ENCODE measurements around the gene GAD1. TPM values are rescaled to one million over a fixed set of nuclear protein-coding genes. Genes with fewer than 3 reads are reported as not detected.

The GAD1 gene
- total and polyA plus RNA-seq, 4 donors, result 17.2 to 80.7 (median 67.9) TPM

DNA sequence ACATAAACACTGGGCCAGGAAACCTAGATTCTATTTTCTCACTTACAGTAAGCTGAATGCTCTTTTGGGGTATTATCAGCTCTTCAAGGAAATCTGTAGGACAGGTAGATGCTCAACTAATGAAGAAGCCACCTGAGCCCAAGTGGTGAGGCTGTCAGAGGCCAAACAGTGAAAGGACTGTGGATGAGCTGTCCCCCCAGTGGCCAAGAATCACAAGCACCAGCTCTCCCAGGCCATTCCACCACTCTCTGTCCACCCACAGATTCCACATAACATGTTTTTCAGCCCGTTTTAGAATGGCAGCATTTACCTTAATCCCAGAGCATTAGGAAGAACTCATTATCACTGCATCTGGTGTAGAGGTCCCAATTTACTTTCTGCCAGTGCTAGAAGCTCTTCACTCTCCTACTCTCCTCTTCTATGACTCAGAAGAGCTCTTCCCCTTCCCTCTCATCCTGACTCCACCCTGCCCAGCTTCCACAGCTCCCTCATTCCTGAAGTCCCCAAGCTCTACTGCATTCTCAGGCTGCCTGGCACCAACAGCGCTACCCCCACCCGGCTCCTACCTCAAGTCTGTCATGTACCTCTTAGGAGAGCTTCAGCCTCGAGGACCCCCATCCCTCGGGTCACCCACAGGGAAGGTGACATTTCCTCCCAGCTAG lies 68.6 kb downstream of the GAD1 start:
- Histone ChIP-seq H3K9me3 (ENCODE audit: control insufficient read depth, insufficient read depth, low read length) (no peaks in the 10 kb centered on the region), H3K4me1 (ENCODE audit: control insufficient read depth, insufficient read depth, low read length) (no peaks in the 10 kb centered on the region), H3K4me3 (ENCODE audit: low read depth, low read length) (no peak overlapping the region), H3K27ac (ENCODE audit: low read depth, low read length) (no peak overlapping the region), H3K27me3 (ENCODE audit: control insufficient read depth, insufficient read depth, low read length) (no peaks in the 10 kb centered on the region), H3K36me3 (ENCODE audit: control insufficient read depth, insufficient read depth, low read length) (no peaks in the 10 kb centered on the region)
- 87% methylated on average over 5 of the region's 5 CpGs for WGBS (ENCODE audit: insufficient coverage)
- no peak for DNase-seq (ENCODE audit: low read depth in 4 of 6, low spot score in 6 of 6)

DNA sequence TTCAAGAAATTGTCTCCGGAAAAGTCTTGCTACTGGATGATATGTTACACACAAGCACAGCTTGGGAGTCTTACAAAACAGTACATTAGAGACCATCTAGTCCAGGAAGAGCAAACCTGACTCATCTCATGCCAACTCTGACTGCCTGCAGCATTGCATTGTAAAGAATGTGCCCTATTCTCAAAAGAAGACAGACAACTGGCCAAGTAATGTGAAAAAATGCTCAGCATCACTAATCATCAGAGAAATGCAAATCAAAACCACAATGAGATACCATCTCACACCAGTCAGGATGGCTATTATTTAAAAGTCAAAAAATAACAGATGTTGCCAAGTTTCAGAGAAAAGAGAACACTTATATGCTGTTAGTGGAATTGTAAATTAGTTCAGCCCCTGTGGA lies 69.7 kb downstream of the GAD1 start:
- Histone ChIP-seq H3K36me3 (ENCODE audit: control insufficient read depth, insufficient read depth, low read length) (no peaks in the 10 kb centered on the region), H3K4me1 (ENCODE audit: control insufficient read depth, insufficient read depth, low read length) (no peaks in the 10 kb centered on the region), H3K27me3 (ENCODE audit: control insufficient read depth, insufficient read depth, low read length) (no peaks in the 10 kb centered on the region), H3K9me3 (ENCODE audit: control insufficient read depth, insufficient read depth, low read length) (no peaks in the 10 kb centered on the region), H3K27ac (ENCODE audit: low read depth, low read length) (no peak overlapping the region), H3K4me3 (ENCODE audit: low read depth, low read length) (no peak overlapping the region)
- WGBS (ENCODE audit: insufficient coverage), result 33% methylated on average over 1 of the region's 1 CpG
- DNase-seq (ENCODE audit: low read depth in 4 of 6, low spot score in 6 of 6), result no peak

DNA sequence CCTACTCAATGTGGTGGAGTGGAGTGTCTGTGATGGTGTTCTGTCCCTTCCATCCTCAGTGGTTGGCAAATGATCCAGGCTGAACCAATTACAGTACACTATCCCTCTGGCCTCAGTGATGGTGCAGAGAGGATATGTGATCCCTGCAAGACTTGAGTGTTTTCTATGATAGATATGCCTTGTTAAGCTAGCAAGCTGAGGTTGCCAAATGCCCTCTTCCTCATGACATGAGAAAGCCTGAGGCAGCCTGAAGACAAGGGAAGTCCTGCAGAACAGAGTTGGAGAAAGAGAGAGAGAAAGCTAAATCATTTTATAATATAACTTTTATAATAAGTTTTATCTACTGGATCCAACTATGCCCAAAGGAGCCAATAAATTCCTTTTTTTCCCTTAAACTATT lies 70.8 kb downstream of the GAD1 start:
- DNase-seq (ENCODE audit: low read depth in 4 of 6, low spot score in 6 of 6), result no peak
- Histone ChIP-seq H3K9me3 (ENCODE audit: control insufficient read depth, insufficient read depth, low read length) (no peaks in the 10 kb centered on the region), H3K27ac (ENCODE audit: low read depth, low read length) (no peak overlapping the region), H3K4me1 (ENCODE audit: control insufficient read depth, insufficient read depth, low read length) (no peaks in the 10 kb centered on the region), H3K36me3 (ENCODE audit: control insufficient read depth, insufficient read depth, low read length) (no peaks in the 10 kb centered on the region), H3K27me3 (ENCODE audit: control insufficient read depth, insufficient read depth, low read length) (no peaks in the 10 kb centered on the region), H3K4me3 (ENCODE audit: low read depth, low read length) (no peak overlapping the region)

DNA sequence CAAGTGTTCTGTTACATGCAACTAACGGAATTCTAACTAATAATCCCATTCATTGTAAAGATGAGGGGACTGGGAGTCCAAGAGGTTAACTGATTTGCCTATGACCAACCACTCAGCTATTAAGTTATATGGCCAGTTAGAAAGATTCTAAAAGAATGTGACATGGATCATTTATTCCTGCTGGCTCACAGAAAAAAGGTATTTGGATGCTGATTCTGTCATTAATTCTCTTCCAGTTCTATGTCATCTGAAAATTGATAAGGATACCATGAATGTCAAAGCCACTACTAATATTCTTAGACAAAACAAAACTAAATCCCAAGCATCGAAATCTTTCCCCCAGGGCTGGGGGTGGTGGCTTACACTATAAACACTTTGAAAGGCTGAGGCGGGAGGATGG lies 71.2 kb downstream of the GAD1 start:
- Histone ChIP-seq H3K9me3 (ENCODE audit: control insufficient read depth, insufficient read depth, low read length) (no peaks in the 10 kb centered on the region), H3K4me3 (ENCODE audit: low read depth, low read length) (no peak overlapping the region), H3K27ac (ENCODE audit: low read depth, low read length) (no peak overlapping the region), H3K27me3 (ENCODE audit: control insufficient read depth, insufficient read depth, low read length) (no peaks in the 10 kb centered on the region), H3K36me3 (ENCODE audit: control insufficient read depth, insufficient read depth, low read length) (no peaks in the 10 kb centered on the region), H3K4me1 (ENCODE audit: control insufficient read depth, insufficient read depth, low read length) (no peaks in the 10 kb centered on the region)
- no CpG with 5 or more reads among the region's 3 CpGs for WGBS (ENCODE audit: insufficient coverage)
- DNase-seq (ENCODE audit: low read depth in 4 of 6, low spot score in 6 of 6), result no peak

DNA sequence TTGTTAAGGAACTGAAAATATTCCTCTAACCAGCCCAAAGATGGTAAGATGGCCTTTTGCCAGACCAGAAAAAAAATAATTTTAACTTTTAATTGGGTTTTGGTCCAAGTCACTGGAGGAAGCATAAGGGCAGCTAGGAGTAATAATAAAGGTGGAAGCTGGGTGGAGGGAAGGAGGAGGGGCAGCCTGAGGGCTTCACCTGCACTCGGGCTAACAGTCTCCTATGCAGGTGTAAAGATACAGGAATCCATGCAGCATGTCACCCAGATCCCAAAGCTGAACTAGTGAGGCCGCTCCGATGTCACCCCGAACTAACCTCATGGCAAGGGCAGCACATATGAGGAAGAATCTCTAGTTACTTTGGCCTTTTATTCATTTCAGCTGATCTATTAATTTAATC lies 75.2 kb downstream of the GAD1 start:
- Histone ChIP-seq H3K9me3 (ENCODE audit: control insufficient read depth, insufficient read depth, low read length) (no peaks in the 10 kb centered on the region), H3K27me3 (ENCODE audit: control insufficient read depth, insufficient read depth, low read length) (no peaks in the 10 kb centered on the region), H3K27ac (ENCODE audit: low read depth, low read length) (no peak overlapping the region), H3K4me3 (ENCODE audit: low read depth, low read length) (no peak overlapping the region), H3K4me1 (ENCODE audit: control insufficient read depth, insufficient read depth, low read length) (no peaks in the 10 kb centered on the region), H3K36me3 (ENCODE audit: control insufficient read depth, insufficient read depth, low read length) (no peaks in the 10 kb centered on the region)
- 40% methylated on average over 1 of the region's 4 CpGs for WGBS (ENCODE audit: insufficient coverage)
- no peak for DNase-seq (ENCODE audit: low read depth in 4 of 6, low spot score in 6 of 6)

DNA sequence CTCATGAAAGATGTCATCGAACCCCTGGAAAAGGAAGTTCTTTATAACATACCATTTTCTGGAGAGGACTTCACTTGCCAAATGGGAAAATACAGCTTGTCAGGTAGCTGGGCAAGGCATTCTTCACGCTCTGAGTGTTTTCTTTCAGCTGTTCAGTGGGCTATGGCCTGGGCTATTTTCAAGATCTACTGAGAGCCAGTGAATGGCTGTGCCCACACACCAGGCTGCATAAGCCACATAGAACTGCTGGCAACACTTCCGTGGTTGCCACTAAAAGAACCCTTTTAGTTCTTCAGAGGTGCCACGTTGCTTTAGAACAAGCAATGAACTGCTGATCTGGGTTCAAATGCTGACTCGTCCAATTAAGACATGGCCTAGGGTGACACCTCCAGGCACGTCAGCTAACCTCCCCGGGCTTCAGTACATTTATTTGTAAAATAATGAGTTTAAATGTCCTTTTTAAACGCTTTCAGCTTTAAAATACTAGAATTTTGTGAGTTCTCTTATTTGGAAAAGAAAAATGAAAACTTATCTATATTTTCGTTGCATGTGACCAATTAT lies 75.8 kb downstream of the GAD1 start:
- WGBS (ENCODE audit: insufficient coverage), result 34% methylated on average over 3 of the region's 9 CpGs
- Histone ChIP-seq H3K4me1 (ENCODE audit: control insufficient read depth, insufficient read depth, low read length) (no peaks in the 10 kb centered on the region), H3K36me3 (ENCODE audit: control insufficient read depth, insufficient read depth, low read length) (no peaks in the 10 kb centered on the region), H3K4me3 (ENCODE audit: low read depth, low read length) (no peak overlapping the region), H3K27me3 (ENCODE audit: control insufficient read depth, insufficient read depth, low read length) (no peaks in the 10 kb centered on the region), H3K9me3 (ENCODE audit: control insufficient read depth, insufficient read depth, low read length) (no peaks in the 10 kb centered on the region), H3K27ac (ENCODE audit: low read depth, low read length) (no peak overlapping the region)
- DNase-seq (ENCODE audit: low read depth in 4 of 6, low spot score in 6 of 6), result peak in 1 of 6 donors; percentile 31

DNA sequence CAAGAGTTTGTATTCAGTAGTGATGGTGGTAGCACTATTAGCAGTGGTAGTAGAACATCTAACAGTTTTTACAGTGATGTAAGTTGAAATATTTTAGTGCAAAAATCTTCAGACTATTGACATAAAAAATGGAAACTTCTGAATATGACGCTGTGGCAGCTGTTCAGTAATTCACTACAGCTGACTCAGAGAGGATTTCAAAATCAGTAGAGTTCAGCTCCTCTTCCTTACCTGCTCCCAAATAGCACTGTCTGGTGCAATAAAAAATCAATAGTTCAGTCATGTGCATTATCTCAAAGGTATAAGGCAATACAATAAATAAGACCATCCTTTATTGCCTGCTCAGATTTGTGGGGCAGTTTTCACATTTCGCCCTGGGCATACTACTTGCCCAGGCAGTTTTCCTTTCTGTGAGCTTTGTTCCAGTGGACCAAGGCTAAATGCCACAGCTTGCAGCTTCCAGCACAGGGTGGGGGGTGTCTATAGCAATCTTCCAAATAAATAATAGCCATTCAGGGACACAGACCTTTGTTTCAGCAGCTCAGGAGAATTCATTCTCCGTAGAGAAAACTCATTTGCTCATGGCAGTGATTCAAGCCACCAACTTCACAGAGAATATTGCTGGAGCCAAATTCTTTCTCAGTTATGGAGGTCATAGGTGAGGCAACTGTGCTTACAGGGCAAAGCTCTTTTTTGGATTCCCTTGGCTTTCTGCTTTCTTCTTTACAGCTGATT lies 78.5 kb downstream of the GAD1 start:
- peak in 2 of 6 donors; percentile 15 to 63 for DNase-seq (ENCODE audit: low read depth in 4 of 6, low spot score in 6 of 6)
- Histone ChIP-seq H3K27me3 (ENCODE audit: control insufficient read depth, insufficient read depth, low read length) (no peaks in the 10 kb centered on the region), H3K9me3 (ENCODE audit: control insufficient read depth, insufficient read depth, low read length) (no peaks in the 10 kb centered on the region), H3K4me1 (ENCODE audit: control insufficient read depth, insufficient read depth, low read length) (no peaks in the 10 kb centered on the region), H3K27ac (ENCODE audit: low read depth, low read length) (no peak overlapping the region), H3K4me3 (ENCODE audit: low read depth, low read length) (no peak overlapping the region), H3K36me3 (ENCODE audit: control insufficient read depth, insufficient read depth, low read length) (no peaks in the 10 kb centered on the region)
- WGBS (ENCODE audit: insufficient coverage), result 64% methylated on average over 2 of the region's 3 CpGs

DNA sequence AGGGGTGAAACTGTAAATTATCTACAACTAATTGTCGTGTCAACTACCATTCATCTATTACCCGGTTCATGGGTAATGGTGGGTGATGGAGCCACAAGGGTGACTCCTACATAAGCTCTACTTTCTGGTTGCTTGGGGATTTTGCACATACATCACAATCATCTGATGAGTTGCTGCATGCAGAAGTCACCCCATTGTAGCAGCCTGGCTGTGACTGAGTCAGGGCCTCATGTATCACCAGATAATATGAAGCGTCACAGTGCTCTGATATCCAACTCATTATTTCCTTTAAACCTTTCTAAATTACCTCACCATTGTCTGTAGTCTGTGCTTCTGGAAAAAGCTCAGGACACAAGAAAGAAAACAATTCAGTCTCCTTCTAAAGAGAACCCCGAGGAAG lies 79.9 kb downstream of the GAD1 start:
- Histone ChIP-seq H3K9me3 (ENCODE audit: control insufficient read depth, insufficient read depth, low read length) (no peaks in the 10 kb centered on the region), H3K27ac (ENCODE audit: low read depth, low read length) (no peak overlapping the region), H3K27me3 (ENCODE audit: control insufficient read depth, insufficient read depth, low read length) (no peaks in the 10 kb centered on the region), H3K4me3 (ENCODE audit: low read depth, low read length) (no peak overlapping the region), H3K4me1 (ENCODE audit: control insufficient read depth, insufficient read depth, low read length) (no peaks in the 10 kb centered on the region), H3K36me3 (ENCODE audit: control insufficient read depth, insufficient read depth, low read length) (no peaks in the 10 kb centered on the region)
- no peak for DNase-seq (ENCODE audit: low read depth in 4 of 6, low spot score in 6 of 6)
- WGBS (ENCODE audit: insufficient coverage), result 100% methylated on average over 1 of the region's 4 CpGs

DNA sequence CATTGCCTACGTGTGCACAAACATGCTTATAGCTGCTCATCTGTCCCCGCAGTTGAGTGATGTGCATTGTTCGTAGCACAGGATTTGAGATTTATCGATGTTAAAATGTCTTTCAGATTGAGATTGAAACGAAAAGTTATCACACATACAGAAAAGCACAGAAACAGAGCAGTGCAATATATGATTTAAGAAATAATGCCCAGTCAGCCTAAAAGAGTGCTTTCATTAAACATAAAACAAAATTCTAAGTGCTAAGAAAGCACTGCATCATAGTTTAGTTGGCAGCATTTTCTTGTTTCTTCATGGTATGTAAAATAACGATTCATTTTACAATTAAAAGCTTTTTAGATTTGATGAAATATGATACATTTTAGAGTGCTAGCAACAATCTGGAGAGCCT lies 80.4 kb downstream of the GAD1 start:
- no CpG with 5 or more reads among the region's 6 CpGs for WGBS (ENCODE audit: insufficient coverage)
- Histone ChIP-seq H3K27me3 (ENCODE audit: control insufficient read depth, insufficient read depth, low read length) (no peaks in the 10 kb centered on the region), H3K9me3 (ENCODE audit: control insufficient read depth, insufficient read depth, low read length) (no peaks in the 10 kb centered on the region), H3K4me3 (ENCODE audit: low read depth, low read length) (no peak overlapping the region), H3K4me1 (ENCODE audit: control insufficient read depth, insufficient read depth, low read length) (no peaks in the 10 kb centered on the region), H3K27ac (ENCODE audit: low read depth, low read length) (no peak overlapping the region), H3K36me3 (ENCODE audit: control insufficient read depth, insufficient read depth, low read length) (no peaks in the 10 kb centered on the region)
- DNase-seq (ENCODE audit: low read depth in 4 of 6, low spot score in 6 of 6), result peak in 1 of 6 donors; percentile 30

DNA sequence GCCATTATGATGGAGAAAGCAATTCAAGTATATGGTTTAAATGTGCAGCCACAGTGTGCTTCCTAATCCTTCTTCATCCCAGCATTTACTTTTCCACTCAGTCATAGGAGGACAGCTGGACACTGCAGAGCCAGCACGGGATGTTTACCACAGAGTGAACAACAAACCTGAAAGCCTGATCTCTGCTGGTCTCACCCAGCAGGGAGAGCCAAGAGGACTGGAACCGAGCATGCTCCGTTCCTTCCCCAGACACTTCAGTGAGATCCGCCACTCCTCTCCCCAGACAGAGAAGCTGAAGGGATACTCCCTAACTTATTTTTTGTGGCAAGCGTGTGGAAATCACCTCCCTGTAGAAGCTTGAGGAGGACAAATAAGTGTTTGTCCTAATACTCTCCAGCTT lies 89.2 kb downstream of the GAD1 start:
- Histone ChIP-seq H3K27me3 (ENCODE audit: control insufficient read depth, insufficient read depth, low read length) (no peaks in the 10 kb centered on the region), H3K4me1 (ENCODE audit: control insufficient read depth, insufficient read depth, low read length) (no peaks in the 10 kb centered on the region), H3K4me3 (ENCODE audit: low read depth, low read length) (no peak overlapping the region), H3K27ac (ENCODE audit: low read depth, low read length) (no peak overlapping the region), H3K9me3 (ENCODE audit: control insufficient read depth, insufficient read depth, low read length) (peaks cover 6% of the 10 kb centered on the region), H3K36me3 (ENCODE audit: control insufficient read depth, insufficient read depth, low read length) (no peaks in the 10 kb centered on the region)
- WGBS (ENCODE audit: insufficient coverage), result 39% methylated on average over 5 of the region's 5 CpGs
- no peak for DNase-seq (ENCODE audit: low read depth in 4 of 6, low spot score in 6 of 6)

Measured in spinal cord (tissue), 10 donors.